AG08396 (cell line): ENCODE measurements around the gene CASTOR1.

Experiments
- DNase-seq: peaks from one replicate; pipeline ENCODE4 v3.0.0; 2012; ENCODE audit warnings: low spot score, mixed read lengths

The CASTOR1 gene

GRCh38 chr22:30284666-30285065 lies 4.6 kb downstream of the CASTOR1 start:
- DNase-seq = no peak

GRCh38 chr22:30284172-30284571 lies 5.1 kb downstream of the CASTOR1 start:
- no peak for DNase-seq

- no peak for DNase-seq
Observed at GRCh38 chr22:30283342-30283741, 6.0 kb downstream of the CASTOR1 start.

- DNase-seq = no peak
Observed at GRCh38 chr22:30282616-30283046, 6.7 kb downstream of the CASTOR1 start.

GRCh38 chr22:30280505-30280904 lies 8.8 kb downstream of the CASTOR1 start:
- DNase-seq = no peak

- DNase-seq = no peak
Observed at GRCh38 chr22:30279932-30280331, 9.4 kb downstream of the CASTOR1 start.

- DNase-seq = no peak
Observed at GRCh38 chr22:30279046-30279788, 10.1 kb downstream of the CASTOR1 start.

GRCh38 chr22:30277547-30278344 lies 11.6 kb downstream of the CASTOR1 start:
- DNase-seq = peak; percentile 50

- no peak for DNase-seq
Observed at GRCh38 chr22:30276039-30276438, 13.3 kb downstream of the CASTOR1 start.

GRCh38 chr22:30275625-30276024 lies 13.7 kb downstream of the CASTOR1 start:
- DNase-seq = no peak

- no peak for DNase-seq
Observed at GRCh38 chr22:30274437-30274812, 14.9 kb downstream of the CASTOR1 start.

GRCh38 chr22:30273711-30274436 lies 15.4 kb downstream of the CASTOR1 start:
- no peak for DNase-seq

- DNase-seq = no peak
Observed at GRCh38 chr22:30272781-30273601, 16.3 kb downstream of the CASTOR1 start.

GRCh38 chr22:30270832-30271231 lies 18.5 kb downstream of the CASTOR1 start:
- no peak for DNase-seq

GRCh38 chr22:30268331-30268730 lies 21.0 kb downstream of the CASTOR1 start:
- DNase-seq = no peak

- DNase-seq = no peak
Observed at GRCh38 chr22:30267382-30268302, 21.7 kb downstream of the CASTOR1 start.

- DNase-seq = no peak
Observed at GRCh38 chr22:30266445-30267381, 22.6 kb downstream of the CASTOR1 start, which contains the start of gene OSM. Gene OSM (minus strand): TSS chr22:30266851. CDS start chr22:30266799, 52 bp downstream.

- DNase-seq = no peak
Observed at GRCh38 chr22:30265823-30266444, 23.4 kb downstream of the CASTOR1 start.

- DNase-seq = no peak
Observed at GRCh38 chr22:30265131-30265720, 24.1 kb downstream of the CASTOR1 start.
